HEK293 (cell line): ENCODE data around the gene PEX26.

ENCODE experiments used
- CTCF ChIA-PET: fragments of 350-600 bp; formaldehyde crosslinking; extraction: SDS; loops from one replicate; lab custom pipeline; 2021; ENCODE audit warnings: antibody characterized with exemption; lab: Yijun Ruan, JAX
- POLR2A ChIA-PET: fragments of 300-600 bp; formaldehyde crosslinking; extraction: SDS; loops from one replicate; lab custom pipeline; 2020; ENCODE audit warnings: antibody characterized with exemption, inconsistent platforms; lab: Yijun Ruan, JAX
- H3K27ac ChIP-seq: fragments of 200-500 bp; sonication (Bioruptor generic); 2 replicates; pipeline ENCODE4 v1.5.1; 2014; ENCODE audit warnings: low read depth, low read length, control low read depth, inconsistent platforms; ENCODE audit errors: extremely low read depth
- H3K36me3 ChIP-seq, 2 experiments: fragments of 200-500 bp in 1 of 2; sonication (Bioruptor generic) in 1 of 2; 1 replicate in 1 of 2; 2 replicates in 1 of 2; pipeline ENCODE4 v1.5.1; 2014 to 2017; ENCODE audit warnings: inconsistent platforms in 2 of 2, low read length in 2 of 2; ENCODE audit not compliant: control insufficient read depth in 2 of 2, insufficient read depth in 1 of 2
- H3K4me1 ChIP-seq: fragments of 200-500 bp; sonication (Bioruptor generic); 2 replicates; pipeline ENCODE4 v1.5.1; 2014; ENCODE audit warnings: mild to moderate bottlenecking, low read length, inconsistent platforms; ENCODE audit not compliant: control insufficient read depth, insufficient read depth
- H3K4me3 ChIP-seq: 2 replicates; pipeline ENCODE4 v1.5.1; 2011; ENCODE audit warnings: low read depth, mild to moderate bottlenecking, control low read depth, low read length, moderate library complexity
- H3K9me3 ChIP-seq: fragments of 200-500 bp; sonication (Bioruptor generic); 2 replicates; pipeline ENCODE4 v1.5.1; 2014; ENCODE audit warnings: low read depth, low read length, inconsistent platforms; ENCODE audit not compliant: control insufficient read depth, insufficient read depth
- GLI4 ChIP-seq: fragments of 450-650 bp; formaldehyde crosslinking; IDR thresholded peaks from 2 replicates; pipeline ENCODE4 v1.5.1; 2016; ENCODE audit warnings: missing biosample characterization, missing genetic modification characterization
- IKZF3 ChIP-seq: fragments of 450-650 bp; IDR thresholded peaks from 2 replicates; pipeline ENCODE4 v1.5.0; 2018; ENCODE audit warnings: missing biosample characterization, mild to moderate bottlenecking, missing genetic modification characterization, moderate library complexity
- RBAK ChIP-seq: fragments of 450-650 bp; formaldehyde crosslinking; IDR thresholded peaks from 2 replicates; pipeline ENCODE4 v1.5.1; 2016; ENCODE audit warnings: missing biosample characterization, missing genetic modification characterization
- SALL2 ChIP-seq: fragments of 450-650 bp; formaldehyde crosslinking; IDR thresholded peaks from 2 replicates; pipeline ENCODE4 v1.5.0; 2017; ENCODE audit warnings: missing biosample characterization, mild to moderate bottlenecking, missing genetic modification characterization, borderline replicate concordance
- WT1 ChIP-seq: fragments of 450-650 bp; formaldehyde crosslinking; IDR thresholded peaks from 2 replicates; pipeline ENCODE4 v1.5.1; 2016; ENCODE audit warnings: missing biosample characterization, missing genetic modification characterization
- ZBTB6 ChIP-seq: fragments of 450-650 bp; formaldehyde crosslinking; IDR thresholded peaks from 2 replicates; pipeline ENCODE4 v1.5.1; 2017; ENCODE audit warnings: missing biosample characterization, missing genetic modification characterization
- ZNF121 ChIP-seq: fragments of 450-650 bp; formaldehyde crosslinking; IDR thresholded peaks from 2 replicates; pipeline ENCODE4 v1.5.1; 2016; ENCODE audit warnings: missing biosample characterization, missing genetic modification characterization
- ZNF138 ChIP-seq: fragments of 450-650 bp; formaldehyde crosslinking; IDR thresholded peaks from 2 replicates; pipeline ENCODE4 v1.5.1; 2016; ENCODE audit warnings: missing biosample characterization, missing genetic modification characterization, borderline replicate concordance
- ZNF140 ChIP-seq: fragments of 450-650 bp; formaldehyde crosslinking; IDR thresholded peaks from 2 replicates; pipeline ENCODE4 v1.5.1; 2016; ENCODE audit warnings: missing biosample characterization, missing genetic modification characterization
- ZNF175 ChIP-seq: fragments of 450-650 bp; formaldehyde crosslinking; IDR thresholded peaks from 2 replicates; pipeline ENCODE4 v1.5.1; 2016; ENCODE audit warnings: missing biosample characterization, missing genetic modification characterization
- ZNF18 ChIP-seq: fragments of 450-650 bp; formaldehyde crosslinking; IDR thresholded peaks from 2 replicates; pipeline ENCODE4 v1.5.1; 2016; ENCODE audit warnings: missing biosample characterization, missing genetic modification characterization
- ZNF19 ChIP-seq: fragments of 450-650 bp; formaldehyde crosslinking; IDR thresholded peaks from 2 replicates; pipeline ENCODE4; 2016; ENCODE audit warnings: missing biosample characterization, missing genetic modification characterization, low read depth
- ZNF248 ChIP-seq: fragments of 450-650 bp; formaldehyde crosslinking; IDR thresholded peaks from 2 replicates; pipeline ENCODE4 v1.5.1; 2017; ENCODE audit warnings: missing biosample characterization, missing genetic modification characterization
- ZNF404 ChIP-seq: fragments of 450-650 bp; formaldehyde crosslinking; IDR thresholded peaks from 2 replicates; pipeline ENCODE4 v1.5.1; 2017; ENCODE audit warnings: missing biosample characterization, missing genetic modification characterization
- ZNF423 ChIP-seq: fragments of 450-650 bp; formaldehyde crosslinking; IDR thresholded peaks from 2 replicates; pipeline ENCODE4 v1.5.1; 2016; ENCODE audit warnings: missing biosample characterization, missing genetic modification characterization
- ZNF501 ChIP-seq: fragments of 450-650 bp; formaldehyde crosslinking; IDR thresholded peaks from 2 replicates; pipeline ENCODE4 v1.5.1; 2016; ENCODE audit warnings: missing biosample characterization, missing genetic modification characterization
- ZNF529 ChIP-seq: fragments of 450-650 bp; formaldehyde crosslinking; IDR thresholded peaks from 2 replicates; pipeline ENCODE4 v1.5.1; 2017; ENCODE audit warnings: missing genetic modification characterization, missing biosample characterization; ENCODE audit not compliant: insufficient replicate concordance
- ZNF623 ChIP-seq: fragments of 450-650 bp; formaldehyde crosslinking; IDR thresholded peaks from 2 replicates; pipeline ENCODE4 v1.5.1; 2016; ENCODE audit warnings: missing biosample characterization, missing genetic modification characterization
- ZNF629 ChIP-seq: fragments of 450-650 bp; formaldehyde crosslinking; IDR thresholded peaks from 2 replicates; pipeline ENCODE4 v1.5.1; 2017; ENCODE audit warnings: missing biosample characterization, missing genetic modification characterization
- ZNF658 ChIP-seq: fragments of 450-650 bp; formaldehyde crosslinking; IDR thresholded peaks from 2 replicates; pipeline ENCODE4; 2016; ENCODE audit warnings: missing biosample characterization, missing genetic modification characterization
- ZNF692 ChIP-seq: fragments of 450-650 bp; formaldehyde crosslinking; IDR thresholded peaks from 2 replicates; pipeline ENCODE4 v1.5.1; 2016; ENCODE audit warnings: missing biosample characterization, missing genetic modification characterization
- ZSCAN16 ChIP-seq: fragments of 450-650 bp; formaldehyde crosslinking; IDR thresholded peaks from 2 replicates; pipeline ENCODE4 v1.5.1; 2016; ENCODE audit warnings: missing biosample characterization, missing genetic modification characterization

PEX26 gene

GRCh38 chr22:18032455-18033101 lies 45.2 kb upstream of the PEX26 start (continued):
- TF ChIP-seq ZSCAN16 (tag by site-specific recombination) (no peak), ZNF623 (tag by site-specific recombination) (no peak), WT1 (tag by site-specific recombination) (no peak), ZNF404 (tag by site-specific recombination) (no peak)

- Histone ChIP-seq H3K4me3 (no peak overlapping the region), H3K9me3 (no peaks in the 10 kb centered on the region), H3K36me3 (no peaks in the 10 kb centered on the region)
- CTCF ChIA-PET = interaction anchor here (0.6 to 2.5 kb wide), 11 partner anchors 8 to 291 kb away, joined by 3 to 10 read pairs (median 4); partner anchors contain the start of gene MICAL3
- TF ChIP-seq ZNF529 (tag by site-specific recombination) (no peak), ZNF19 (no peak), ZNF692 (tag by site-specific recombination) (no peak), RBAK (tag by site-specific recombination) (no peak), ZNF175 (tag by site-specific recombination) (no peak), ZNF629 (no peak), GLI4 (tag by site-specific recombination) (no peak), ZNF121 (tag by site-specific recombination) (no peak), ZNF18 (tag by site-specific recombination) (no peak), ZNF501 (no peak), ZNF140 (tag by site-specific recombination) (no peak), IKZF3 (tag by site-specific recombination) (no peak), ZNF248 (no peak), SALL2 (tag by site-specific recombination) (no peak), ZBTB6 (tag by site-specific recombination) (no peak), ZNF623 (tag by site-specific recombination) (no peak), ZNF138 (tag by site-specific recombination) (no peak), ZNF658 (tag by site-specific recombination) (no peak), ZNF423 (tag by site-specific recombination) (no peak)
- TF ChIP-seq, all 188 proteins: peak for 0
- POLR2A ChIA-PET = interaction anchor here (1.3 kb wide), 1 partner anchor 32 kb away, joined by 3 read pairs; no protein-coding TSS in a partner anchor
- Histone ChIP-seq H3K27ac (no peak overlapping the region), H3K4me1 (peaks cover 3% of the 10 kb centered on the region; the same call in 1 of the 2 replicates)
Measured at GRCh38 chr22:18033204-18033998, 44.4 kb upstream of the PEX26 start.
